Measurements from ENCODE around the gene ZNF385D.

Gene ZNF385D

GRCh38 chr3:21703291-21703690, 47.7 kb downstream of the ZNF385D start:
- no peak for DNase-seq
- in situ Hi-C loops (cut with MboI; ENCODE audit: low pct_unique_long_range_greater_than_20kb, low sequenced_read_pairs) = no loop called here

GRCh38 chr3:21697707-21698106, 53.3 kb downstream of the ZNF385D start:
- in situ Hi-C loops (cut with MboI; ENCODE audit: low pct_unique_long_range_greater_than_20kb, low sequenced_read_pairs) = no loop called here
- no peak for DNase-seq

GRCh38 chr3:21694506-21694905, 56.5 kb downstream of the ZNF385D start:
- no peak for DNase-seq
- in situ Hi-C loops (cut with MboI; ENCODE audit: low pct_unique_long_range_greater_than_20kb, low sequenced_read_pairs) = no loop called here

- no peak for DNase-seq
- in situ Hi-C loops (cut with MboI; ENCODE audit: low pct_unique_long_range_greater_than_20kb, low sequenced_read_pairs) = no loop called here
These were observed 60.0 kb downstream of the ZNF385D start for GRCh38 chr3:21691036-21691435.

GRCh38 chr3:21682206-21682605, 68.8 kb downstream of the ZNF385D start:
- in situ Hi-C loops (cut with MboI; ENCODE audit: low pct_unique_long_range_greater_than_20kb, low sequenced_read_pairs) = no loop called here
- no peak for DNase-seq

GRCh38 chr3:21673393-21673792, 77.6 kb downstream of the ZNF385D start:
- in situ Hi-C loops (cut with MboI; ENCODE audit: low pct_unique_long_range_greater_than_20kb, low sequenced_read_pairs) = no loop called here

GRCh38 chr3:21672303-21672702, 78.7 kb downstream of the ZNF385D start:
- no peak for DNase-seq
- in situ Hi-C loops (cut with MboI; ENCODE audit: low pct_unique_long_range_greater_than_20kb, low sequenced_read_pairs) = no loop called here

More at GRCh38 chr3:21673393-21673792, 77.6 kb downstream of the ZNF385D start:
- no peak for DNase-seq

- in situ Hi-C loops (cut with MboI; ENCODE audit: low pct_unique_long_range_greater_than_20kb, low sequenced_read_pairs) = no loop called here
- DNase-seq = no peak
These were observed 80.6 kb downstream of the ZNF385D start for GRCh38 chr3:21670386-21670785.

GRCh38 chr3:21668012-21668411, 83.0 kb downstream of the ZNF385D start:
- DNase-seq = no peak

GRCh38 chr3:21665444-21666100, 85.4 kb downstream of the ZNF385D start:
- no peak for DNase-seq
- in situ Hi-C loops (cut with MboI; ENCODE audit: low pct_unique_long_range_greater_than_20kb, low sequenced_read_pairs) = no loop called here

More at GRCh38 chr3:21668012-21668411, 83.0 kb downstream of the ZNF385D start:
- in situ Hi-C loops (cut with MboI; ENCODE audit: low pct_unique_long_range_greater_than_20kb, low sequenced_read_pairs) = no loop called here

- in situ Hi-C loops (cut with MboI; ENCODE audit: low pct_unique_long_range_greater_than_20kb, low sequenced_read_pairs) = no loop called here
- DNase-seq = no peak
These were observed 86.0 kb downstream of the ZNF385D start for GRCh38 chr3:21664996-21665395.

GRCh38 chr3:21662403-21662802, 88.6 kb downstream of the ZNF385D start:
- in situ Hi-C loops (cut with MboI; ENCODE audit: low pct_unique_long_range_greater_than_20kb, low sequenced_read_pairs) = no loop called here
- no peak for DNase-seq

- DNase-seq = no peak
- in situ Hi-C loops (cut with MboI; ENCODE audit: low pct_unique_long_range_greater_than_20kb, low sequenced_read_pairs) = no loop called here
These were observed 96.3 kb downstream of the ZNF385D start for GRCh38 chr3:21654662-21655061.

- in situ Hi-C loops (cut with MboI; ENCODE audit: low pct_unique_long_range_greater_than_20kb, low sequenced_read_pairs) = no loop called here
- no peak for DNase-seq
These were observed 96.8 kb downstream of the ZNF385D start for GRCh38 chr3:21654241-21654640.

GRCh38 chr3:21649519-21649918, 101.5 kb downstream of the ZNF385D start:
- in situ Hi-C loops (cut with MboI; ENCODE audit: low pct_unique_long_range_greater_than_20kb, low sequenced_read_pairs) = no loop called here
- DNase-seq = no peak

- in situ Hi-C loops (cut with MboI; ENCODE audit: low pct_unique_long_range_greater_than_20kb, low sequenced_read_pairs) = no loop called here
- no peak for DNase-seq
These were observed 103.0 kb downstream of the ZNF385D start for GRCh38 chr3:21647961-21648360.

- no peak for DNase-seq
- in situ Hi-C loops (cut with MboI; ENCODE audit: low pct_unique_long_range_greater_than_20kb, low sequenced_read_pairs) = no loop called here
These were observed 105.7 kb downstream of the ZNF385D start for GRCh38 chr3:21645121-21645897.

GRCh38 chr3:21644268-21644667, 106.7 kb downstream of the ZNF385D start:
- DNase-seq = no peak
- in situ Hi-C loops (cut with MboI; ENCODE audit: low pct_unique_long_range_greater_than_20kb, low sequenced_read_pairs) = no loop called here

- in situ Hi-C loops (cut with MboI; ENCODE audit: low pct_unique_long_range_greater_than_20kb, low sequenced_read_pairs) = no loop called here
These were observed 107.3 kb downstream of the ZNF385D start for GRCh38 chr3:21643752-21644151.

GRCh38 chr3:21642433-21642832, 108.6 kb downstream of the ZNF385D start:
- in situ Hi-C loops (cut with MboI; ENCODE audit: low pct_unique_long_range_greater_than_20kb, low sequenced_read_pairs) = no loop called here
- DNase-seq = no peak

More at GRCh38 chr3:21643752-21644151, 107.3 kb downstream of the ZNF385D start:
- DNase-seq = no peak

GRCh38 chr3:21641959-21642358, 109.1 kb downstream of the ZNF385D start:
- DNase-seq = no peak
- in situ Hi-C loops (cut with MboI; ENCODE audit: low pct_unique_long_range_greater_than_20kb, low sequenced_read_pairs) = no loop called here
